CD4-positive, alpha-beta T cell treated with Interferon alpha-2 for 1 hour (primary cell): ENCODE measurements around the gene KAZALD1.
A peak's percentile ranks its signal among the peaks of the same experiment; 100 is the strongest.

Source experiments
- DNase-seq, 2 donors: peaks; one replicate each; pipeline ENCODE4 v3.0.0-alpha.2; 2020 to 2022

The KAZALD1 gene

DNA sequence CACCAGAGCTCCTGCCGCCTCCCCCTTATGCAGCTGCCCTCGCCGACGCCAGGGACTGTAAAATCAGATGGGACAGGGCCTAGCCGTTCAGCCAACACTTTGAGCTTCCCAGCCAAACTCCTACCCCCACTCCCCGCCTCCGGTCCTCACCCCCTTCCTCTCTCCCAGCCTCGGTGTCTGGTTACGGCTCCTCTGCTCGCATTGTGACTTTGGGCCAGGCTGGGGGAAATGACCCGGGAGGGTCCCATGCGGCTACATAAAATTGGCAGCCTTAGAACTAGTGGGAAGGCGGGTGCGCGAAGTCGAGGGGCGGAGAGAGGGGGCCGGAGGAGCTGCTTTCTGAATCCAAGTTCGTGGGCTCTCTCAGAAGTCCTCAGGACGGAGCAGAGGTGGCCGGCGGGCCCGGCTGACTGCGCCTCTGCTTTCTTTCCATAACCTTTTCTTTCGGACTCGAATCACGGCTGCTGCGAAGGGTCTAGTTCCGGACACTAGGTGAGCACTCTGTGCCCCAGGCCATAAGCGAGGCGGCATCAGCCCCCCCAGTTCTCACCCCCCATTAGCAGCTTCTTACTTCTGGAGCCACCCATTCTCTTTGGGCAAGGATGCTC, at the start of gene KAZALD1:
TSS of gene KAZALD1 (plus strand) at position 366 of the 608 bp plus-strand sequence. CDS start 604 bp downstream, outside the sequence.
- DNase-seq = no peak

GRCh38 chr10:101012525-101013364, 49.0 kb upstream of the KAZALD1 start:
- DNase-seq = peak; percentile 79 to 82

GRCh38 chr10:101013365-101013825, 48.4 kb upstream of the KAZALD1 start:
- DNase-seq = no peak

GRCh38 chr10:101014230-101014884, 47.4 kb upstream of the KAZALD1 start:
- DNase-seq = peak; percentile 72 to 80

DNA sequence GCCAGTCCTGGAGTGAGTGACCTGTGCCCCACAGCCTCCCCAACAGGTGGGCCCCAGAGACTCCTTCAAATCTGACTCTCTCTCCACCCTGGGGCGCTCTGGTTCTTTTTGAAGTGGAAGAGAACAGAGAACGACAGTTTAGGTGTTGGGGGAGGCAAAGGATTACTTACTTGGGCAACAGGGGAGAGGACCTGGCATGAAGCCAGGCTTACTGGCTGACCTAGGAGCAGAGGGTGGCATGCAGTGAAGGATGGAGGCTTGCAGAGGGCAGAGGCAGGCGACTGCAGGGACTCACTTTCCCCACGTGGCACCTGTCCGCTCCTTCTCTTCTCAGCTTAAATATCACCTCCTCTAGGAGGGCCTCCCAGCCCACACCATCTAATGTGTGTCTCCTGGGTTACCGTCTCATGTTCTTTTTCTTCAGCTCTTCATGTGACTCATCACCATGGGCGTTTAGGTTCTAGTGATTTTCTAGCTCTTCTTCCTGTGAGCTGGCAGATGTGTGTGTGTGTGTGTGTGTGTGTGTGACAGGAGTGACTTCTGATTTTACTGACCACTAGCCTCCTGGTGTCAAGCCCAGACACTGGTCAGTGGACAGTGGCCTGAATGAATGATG, 46.7 kb upstream of the KAZALD1 start:
- no peak for DNase-seq

- no peak for DNase-seq
These were observed 46.2 kb upstream of the KAZALD1 start for GRCh38 chr10:101015582-101015973.

- DNase-seq = no peak
These were observed 45.0 kb upstream of the KAZALD1 start for GRCh38 chr10:101016814-101017213.

DNA sequence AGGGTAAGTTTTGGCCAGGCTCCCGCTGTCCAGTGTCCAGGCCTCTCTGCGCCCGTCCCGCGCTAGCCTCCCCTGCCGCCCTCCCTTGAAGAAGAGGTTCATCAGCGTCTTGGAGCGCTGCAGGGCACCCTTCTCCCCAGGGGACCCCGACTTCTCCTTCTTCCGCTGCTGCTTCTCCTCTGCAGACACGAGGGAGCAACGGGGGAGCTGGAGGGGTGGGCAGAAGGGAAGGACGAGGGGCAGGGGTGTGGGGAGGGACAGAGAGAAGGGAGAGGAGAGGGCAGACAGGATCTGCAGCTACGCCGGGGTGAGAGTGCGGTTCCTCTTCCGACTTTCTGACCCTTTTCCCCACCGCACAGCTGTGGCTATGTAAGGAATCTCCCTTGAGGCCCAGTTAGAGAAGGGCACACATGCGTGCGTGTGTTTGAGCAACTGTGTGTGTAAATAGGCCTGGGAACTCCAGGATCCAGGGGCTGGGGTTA, 43.6 kb upstream of the KAZALD1 start:
- no peak for DNase-seq

DNA sequence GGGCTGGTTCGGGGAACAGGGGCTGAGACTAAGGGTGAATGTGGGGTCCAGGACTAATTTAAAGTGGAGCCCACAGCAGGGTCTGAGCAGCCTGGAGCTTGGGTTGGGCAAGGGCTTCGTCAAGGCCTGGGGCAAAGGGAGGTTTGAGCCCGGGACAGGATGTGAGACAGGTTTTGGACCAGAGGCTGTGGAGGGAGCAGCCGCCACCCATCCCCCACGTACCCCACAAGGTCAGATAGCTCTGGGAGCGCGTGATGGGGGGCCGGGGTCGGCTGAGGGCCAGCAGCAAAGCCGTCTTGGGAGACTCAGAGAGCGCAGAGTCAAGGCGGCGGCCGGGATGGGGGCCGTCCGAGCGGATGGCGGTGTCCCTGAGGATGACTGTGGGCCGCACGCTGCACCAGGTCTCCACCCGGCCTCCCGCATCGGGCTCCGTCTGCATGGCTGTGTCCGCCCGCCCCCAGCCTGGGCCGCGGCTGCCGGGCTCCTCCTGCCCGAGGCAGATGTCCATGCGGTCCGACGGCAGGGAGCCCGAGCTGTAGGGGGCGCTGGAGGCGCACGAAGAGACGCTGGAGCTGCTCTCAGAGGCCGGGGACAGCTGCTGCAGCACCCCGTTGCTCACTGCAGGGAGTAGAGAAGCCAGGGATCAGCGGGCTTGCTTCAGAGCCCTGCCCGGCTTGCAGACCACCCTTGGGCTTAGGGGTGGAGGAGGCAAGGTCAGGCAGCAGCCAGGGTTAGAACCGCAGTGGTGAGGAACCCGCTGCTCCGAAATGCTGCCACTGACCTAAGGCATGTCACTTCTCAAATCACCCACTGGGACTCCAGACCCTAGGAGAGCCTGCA, 43.0 kb upstream of the KAZALD1 start:
- DNase-seq = peak; percentile 58 to 75

DNA sequence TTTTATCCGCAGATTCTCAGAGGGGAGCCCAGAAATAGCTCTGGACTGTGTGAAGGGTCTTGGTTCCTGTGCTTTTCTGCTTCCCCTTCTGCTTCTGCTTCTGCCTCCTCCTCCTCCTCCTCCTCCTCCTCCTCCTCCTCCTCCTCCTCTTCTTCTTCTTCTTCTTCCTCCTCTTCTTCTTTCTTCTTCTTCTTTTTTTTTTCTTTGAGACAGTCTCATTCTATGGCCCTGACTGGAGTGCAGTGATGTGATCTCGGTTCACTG, 42.4 kb upstream of the KAZALD1 start:
- no peak for DNase-seq

GRCh38 chr10:101020427-101021075, 41.2 kb upstream of the KAZALD1 start:
- DNase-seq = no peak

DNA sequence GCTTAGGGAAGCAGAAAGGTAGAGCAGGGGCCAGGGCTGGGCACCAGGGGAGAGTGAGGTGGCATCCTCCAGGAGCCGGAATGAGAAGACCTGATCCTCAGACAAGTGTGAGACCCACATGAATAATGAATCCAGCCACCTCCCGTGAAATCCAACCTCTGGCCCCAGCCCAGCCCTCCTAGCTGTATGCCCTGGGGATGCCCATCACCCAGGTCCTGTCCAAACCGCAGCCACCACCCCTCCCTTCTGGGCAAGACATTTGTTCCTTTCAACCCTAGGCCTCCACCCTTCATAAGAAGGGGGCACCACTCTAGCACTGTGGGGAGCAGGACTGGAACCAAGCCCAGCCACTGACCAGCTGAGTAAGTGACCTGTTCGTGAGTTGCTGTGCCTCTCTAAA, 40.5 kb upstream of the KAZALD1 start:
- no peak for DNase-seq

DNA sequence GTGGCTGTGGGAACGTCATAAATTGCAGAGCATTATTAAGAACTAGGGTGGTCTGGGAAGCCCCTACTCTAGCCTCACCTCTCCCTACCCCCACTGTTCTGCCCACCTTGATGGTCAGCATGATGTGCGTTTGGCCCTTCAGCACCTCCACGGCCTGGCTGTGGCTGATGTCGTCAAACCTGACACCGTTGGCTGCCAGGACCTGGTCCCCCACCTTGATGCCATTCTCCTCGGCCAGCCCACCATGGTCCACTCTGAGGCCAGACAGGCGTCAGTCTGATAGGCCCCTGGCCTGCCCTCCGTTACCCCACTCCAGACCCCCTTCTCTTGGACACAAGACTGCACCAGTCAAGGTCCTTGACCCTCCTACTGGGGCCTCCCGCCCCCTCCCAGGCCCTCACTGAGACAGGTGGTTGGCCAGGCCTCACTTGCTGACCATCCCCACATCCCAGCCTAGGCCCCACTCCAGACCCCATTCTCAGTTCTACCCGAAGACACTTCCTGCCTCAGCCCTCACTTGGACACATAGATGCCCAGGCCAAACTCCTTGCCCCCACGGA, 40.0 kb upstream of the KAZALD1 start:
- DNase-seq = no peak

- DNase-seq = no peak
These were observed 38.7 kb upstream of the KAZALD1 start for GRCh38 chr10:101022967-101023705.

GRCh38 chr10:101027106-101027720, 34.6 kb upstream of the KAZALD1 start:
- no peak for DNase-seq

- DNase-seq = no peak
These were observed 33.1 kb upstream of the KAZALD1 start for GRCh38 chr10:101028446-101029337.

DNA sequence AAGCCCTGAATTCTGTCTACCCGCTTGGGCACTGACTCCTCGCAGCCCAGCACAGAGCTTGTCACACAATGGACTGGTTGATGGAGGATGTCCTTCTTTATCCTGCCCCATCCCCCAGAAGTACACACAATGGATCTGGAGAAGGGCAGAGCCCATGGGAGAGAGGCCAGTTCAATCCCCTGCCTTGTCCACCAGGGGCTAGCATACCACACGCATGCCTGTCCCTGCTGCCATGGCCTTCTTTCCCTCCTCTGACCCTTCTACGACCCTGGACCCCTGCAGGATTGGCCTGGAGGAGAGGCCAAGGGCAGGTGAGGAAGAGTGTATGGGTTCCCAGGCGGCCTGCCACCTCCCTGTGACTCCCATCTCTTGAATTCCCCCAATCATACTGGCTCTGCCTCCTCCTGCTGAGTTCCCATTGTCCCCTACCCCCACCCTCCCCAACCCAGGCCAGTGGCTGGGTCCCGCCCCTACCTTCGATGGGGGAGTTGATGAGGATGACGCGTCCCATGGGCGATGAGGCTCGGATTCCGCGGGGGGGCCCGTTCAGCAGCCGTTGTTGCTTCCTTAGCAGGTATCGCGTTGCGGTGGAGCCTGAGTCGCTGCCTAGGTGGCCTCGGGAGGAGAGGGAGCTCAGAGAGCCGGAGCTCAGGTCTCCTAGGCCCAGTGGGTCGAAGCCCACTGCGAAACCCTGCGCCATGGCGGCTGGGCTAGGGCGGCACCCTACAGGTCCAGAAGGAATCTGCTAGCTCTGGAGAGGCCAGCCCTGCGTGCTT, 32.1 kb upstream of the KAZALD1 start:
- DNase-seq = no peak

DNA sequence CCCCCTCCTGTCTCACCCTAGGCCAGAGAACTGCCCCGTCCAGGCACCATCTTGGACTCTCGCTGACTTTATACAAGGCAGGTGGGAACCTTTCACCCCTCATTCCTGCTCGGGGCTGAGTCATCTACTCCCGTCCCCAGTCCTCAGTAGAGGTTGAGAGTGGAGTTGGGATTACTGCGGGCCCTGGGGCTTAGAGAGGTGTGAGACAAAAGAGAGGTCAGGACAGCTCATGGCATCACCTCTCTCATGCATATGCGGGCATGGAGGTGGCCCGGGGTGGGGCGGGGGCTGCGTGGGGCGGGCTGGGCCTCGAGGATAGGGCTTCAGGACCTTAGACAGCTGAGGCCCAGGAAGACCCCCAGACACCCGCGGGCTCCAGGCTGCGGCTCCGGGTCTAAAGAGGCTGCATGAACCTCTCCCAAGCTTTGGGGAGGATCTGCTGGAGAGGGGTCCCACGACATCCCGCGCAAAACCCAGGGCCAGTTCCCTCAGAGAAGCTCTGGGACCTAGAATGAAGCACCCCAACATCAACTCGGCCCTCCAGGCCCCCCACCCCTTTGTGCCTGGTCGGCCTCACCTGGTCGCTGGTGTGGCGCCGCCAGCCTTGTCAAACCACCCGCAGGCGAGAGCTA, 31.2 kb upstream of the KAZALD1 start:
- DNase-seq = no peak
